Endodermal cell (in vitro differentiated cells): ENCODE results near the gene TPMT. TPM values are rescaled to one million over a fixed set of nuclear protein-coding genes. Genes with fewer than 3 reads are reported as not detected.

ENCODE experiments used
- DNase-seq: peaks from one replicate; pipeline ENCODE4 v3.0.0-alpha.2; 2017
- H3K27ac ChIP-seq: 2 replicates; pipeline ENCODE4 v1.5.1; 2013; ENCODE audit warnings: mild to moderate bottlenecking, low read depth, low read length, moderate library complexity
- H3K27me3 ChIP-seq: 2 replicates; pipeline ENCODE4 v1.6.1; 2013; ENCODE audit warnings: mild to moderate bottlenecking, low read length, moderate library complexity; ENCODE audit not compliant: insufficient read depth, control insufficient read depth, poor library complexity, severe bottlenecking
- H3K36me3 ChIP-seq: 2 replicates; pipeline ENCODE4 v1.7.0; 2013; ENCODE audit warnings: mild to moderate bottlenecking, low read length, moderate library complexity; ENCODE audit not compliant: control insufficient read depth, insufficient read depth
- H3K4me1 ChIP-seq: one replicate; pipeline ENCODE4 v1.7.0; 2013; ENCODE audit warnings: low read length; ENCODE audit not compliant: control insufficient read depth, insufficient read depth
- H3K4me3 ChIP-seq: 2 replicates; pipeline ENCODE4 v1.5.1; 2013; ENCODE audit warnings: mild to moderate bottlenecking, low read length, moderate library complexity
- H3K9ac ChIP-seq: 2 replicates; pipeline ENCODE4 v1.6.1; 2013; ENCODE audit warnings: mild to moderate bottlenecking, low read length, moderate library complexity; ENCODE audit not compliant: poor library complexity, severe bottlenecking; ENCODE audit errors: extremely low read depth
- H3K9me3 ChIP-seq: 2 replicates; pipeline ENCODE4 v1.6.1; 2013; ENCODE audit warnings: mild to moderate bottlenecking, low read length, moderate library complexity; ENCODE audit not compliant: control insufficient read depth
- H3K27ac Mint-ChIP-seq: 2 replicates; pipeline ENCODE4 v1.8.0; 2020; ENCODE audit warnings: mixed read lengths
- H3K27me3 Mint-ChIP-seq: 2 replicates; pipeline ENCODE4 v1.8.0; 2021; ENCODE audit warnings: mild to moderate bottlenecking, mixed read lengths; ENCODE audit not compliant: insufficient read depth
- H3K36me3 Mint-ChIP-seq: 2 replicates; pipeline ENCODE4 v1.8.0; 2020; ENCODE audit warnings: low read depth, mixed read lengths
- H3K4me1 Mint-ChIP-seq: 2 replicates; pipeline ENCODE4 v1.8.0; 2020; ENCODE audit warnings: mixed read lengths
- H3K4me3 Mint-ChIP-seq: 2 replicates; pipeline ENCODE4 v1.8.0; 2020; ENCODE audit warnings: mild to moderate bottlenecking, moderate library complexity, mixed read lengths
- H3K9me3 Mint-ChIP-seq: 2 replicates; pipeline ENCODE4 v1.8.0; 2020; ENCODE audit warnings: mild to moderate bottlenecking, mixed read lengths
- WGBS, 2 experiments: methylation state at CpG; one replicate each; pipeline versions ENCODE4 v1.1.5 to v1.1.7; 2013; ENCODE audit warnings: missing lambda C conversion rate in 2 of 2, mixed read lengths in 1 of 2; ENCODE audit not compliant: insufficient coverage in 1 of 2, insufficient read length in 1 of 2; 5-methylcytosine and 5-hydroxymethylcytosine counted together
- total RNA-seq, 2 donors: library from RNA; stranded (reverse); fragmentation: NEBNext Ultra II Directional in 1 of 2; extraction: Animal tissue kit (Norgen Biotek cat#: 25700) in 1 of 2; gene quantifications; 2 replicates in 1 of 2; 3 replicates in 1 of 2; pipeline ENCODE4 v1.2.1, GENCODE V29; 2021
- TF ChIP-seq, protein P1 (sequence below): fragments of 200-600 bp; sonication (generic); conservative IDR thresholded peaks from 2 replicates; pipeline ENCODE4 v1.5.0; 2021; ENCODE audit warnings: antibody characterized with exemption, mild to moderate bottlenecking

The TPMT gene
- total RNA-seq, 2 donors from 2014 or later, result 14.0 to 15.8 TPM

DNA sequence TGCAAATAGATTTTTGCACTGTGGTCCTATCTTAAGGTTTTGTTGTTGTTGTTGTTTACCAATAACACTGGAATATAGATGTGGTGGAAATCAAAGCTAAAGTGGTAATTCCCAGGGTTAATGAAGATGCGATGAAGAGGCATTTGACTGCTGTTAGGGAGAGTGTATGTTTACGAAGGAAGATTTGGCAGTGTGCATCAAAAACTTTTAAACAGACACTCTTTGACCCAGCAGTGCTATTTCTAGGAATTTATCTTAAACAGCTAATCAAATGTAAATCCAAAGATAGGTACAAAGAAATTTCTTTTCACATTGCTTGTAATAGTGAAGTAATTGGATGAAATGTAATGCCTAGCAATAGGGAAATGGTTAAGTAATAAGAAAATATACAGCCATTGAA is 34.3 kb upstream of the TPMT start:
- WGBS, 2 experiments, result 96 to 100% methylated on average over 2 of the region's 2 CpGs

DNA sequence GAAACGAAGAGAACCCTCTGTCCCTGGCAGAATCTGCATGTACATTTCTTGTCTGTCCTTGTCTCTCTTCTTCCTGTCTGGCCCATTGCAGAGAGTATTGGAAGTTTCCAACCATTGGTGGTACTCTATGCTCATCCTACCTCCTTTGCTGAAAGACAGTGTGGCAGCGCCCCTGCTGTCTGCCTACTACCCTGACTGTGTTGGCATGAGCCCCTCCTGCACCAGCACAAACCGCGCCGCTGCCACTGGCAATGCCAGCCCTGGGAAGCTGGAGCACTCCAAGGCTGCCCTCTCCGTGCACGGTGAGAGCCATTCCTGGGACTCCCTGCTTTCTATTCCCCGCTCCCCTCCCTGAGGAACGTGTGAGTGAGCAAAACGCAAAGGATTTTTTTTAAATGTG is 32.8 kb upstream of the TPMT start:
- Histone ChIP-seq H3K4me1 (peaks cover 8% of the 10 kb centered on the region), H3K27me3 (no peaks in the 10 kb centered on the region), H3K9ac (no peak overlapping the region), H3K4me3 (no peak overlapping the region), H3K27ac (no peak overlapping the region), H3K36me3 (peaks cover 12% of the 10 kb centered on the region), H3K9me3 (no peaks in the 10 kb centered on the region)
- Mint-ChIP-seq H3K36me3 (peaks cover 28% of the 10 kb centered on the region), H3K4me1 (peaks cover 32% of the 10 kb centered on the region), H3K4me3 (no peak overlapping the region), H3K27ac (no peak overlapping the region), H3K9me3 (no peaks in the 10 kb centered on the region), H3K27me3 (no peaks in the 10 kb centered on the region)
- TF ChIP-seq, protein P1, sequence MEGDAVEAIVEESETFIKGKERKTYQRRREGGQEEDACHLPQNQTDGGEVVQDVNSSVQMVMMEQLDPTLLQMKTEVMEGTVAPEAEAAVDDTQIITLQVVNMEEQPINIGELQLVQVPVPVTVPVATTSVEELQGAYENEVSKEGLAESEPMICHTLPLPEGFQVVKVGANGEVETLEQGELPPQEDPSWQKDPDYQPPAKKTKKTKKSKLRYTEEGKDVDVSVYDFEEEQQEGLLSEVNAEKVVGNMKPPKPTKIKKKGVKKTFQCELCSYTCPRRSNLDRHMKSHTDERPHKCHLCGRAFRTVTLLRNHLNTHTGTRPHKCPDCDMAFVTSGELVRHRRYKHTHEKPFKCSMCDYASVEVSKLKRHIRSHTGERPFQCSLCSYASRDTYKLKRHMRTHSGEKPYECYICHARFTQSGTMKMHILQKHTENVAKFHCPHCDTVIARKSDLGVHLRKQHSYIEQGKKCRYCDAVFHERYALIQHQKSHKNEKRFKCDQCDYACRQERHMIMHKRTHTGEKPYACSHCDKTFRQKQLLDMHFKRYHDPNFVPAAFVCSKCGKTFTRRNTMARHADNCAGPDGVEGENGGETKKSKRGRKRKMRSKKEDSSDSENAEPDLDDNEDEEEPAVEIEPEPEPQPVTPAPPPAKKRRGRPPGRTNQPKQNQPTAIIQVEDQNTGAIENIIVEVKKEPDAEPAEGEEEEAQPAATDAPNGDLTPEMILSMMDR, result no peak
- DNase-seq, result no peak
- whole genome bisulfite sequencing, 2 experiments, result 91 to 100% methylated on average over 4 to 10 of the region's 10 CpGs

More for the DNA sequence above, 34.3 kb upstream of the TPMT start:
- peaks cover 8% of the 10 kb centered on the region for H3K4me1 ChIP-seq
- H3K27ac ChIP-seq, result no peak overlapping the region
- Mint-ChIP-seq H3K27me3 (no peaks in the 10 kb centered on the region), H3K9me3 (no peaks in the 10 kb centered on the region), H3K27ac (no peak overlapping the region), H3K36me3 (peaks cover 24% of the 10 kb centered on the region), H3K4me3 (no peak overlapping the region), H3K4me1 (peaks cover 30% of the 10 kb centered on the region)
- no peak overlapping the region for H3K9ac ChIP-seq
- no peaks in the 10 kb centered on the region for H3K27me3 ChIP-seq
- TF ChIP-seq, protein P1, result no peak
- peaks cover 7% of the 10 kb centered on the region for H3K36me3 ChIP-seq
- no peak for DNase-seq
- no peaks in the 10 kb centered on the region for H3K9me3 ChIP-seq
- H3K4me3 ChIP-seq, result no peak overlapping the region

DNA sequence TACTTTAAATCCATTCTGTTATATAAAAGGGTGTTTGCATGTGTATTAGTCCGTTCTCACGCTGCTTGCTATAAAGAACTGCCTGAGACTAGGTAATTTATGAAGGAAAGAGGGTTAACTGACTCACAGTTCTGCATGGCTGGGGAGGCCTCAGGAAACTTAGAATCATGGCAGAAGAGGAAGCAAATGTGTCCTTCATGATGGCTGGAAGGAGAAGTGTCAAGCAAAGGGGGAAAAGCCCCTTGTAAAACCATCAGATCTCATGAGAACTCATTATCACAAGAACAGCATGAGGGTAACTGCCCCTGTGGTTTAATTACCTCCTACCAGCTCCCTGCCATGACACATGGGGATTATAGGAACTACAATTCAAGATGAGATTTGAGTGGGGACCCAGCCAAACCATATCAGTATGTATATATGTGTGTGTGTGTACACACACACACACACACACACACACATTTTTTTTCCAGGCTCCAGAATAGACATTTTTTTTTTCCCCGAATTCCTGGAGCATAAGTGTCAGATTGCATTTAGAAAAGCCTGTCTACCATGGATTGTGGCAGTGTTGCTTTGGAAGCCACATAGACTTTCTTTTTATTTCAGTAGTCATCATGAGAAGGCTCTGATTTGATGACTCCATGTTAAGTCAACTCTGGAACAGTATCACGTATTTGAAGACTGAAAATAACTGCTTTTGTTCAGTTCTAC is 31.8 kb upstream of the TPMT start:
- DNase-seq, result no peak
- peaks cover 40% of the 10 kb centered on the region for H3K4me1 Mint-ChIP-seq

More for the DNA sequence above, 31.8 kb upstream of the TPMT start:
- Histone ChIP-seq H3K4me1 (peaks cover 8% of the 10 kb centered on the region), H3K9ac (no peak overlapping the region), H3K27ac (no peak overlapping the region), H3K36me3 (peaks cover 12% of the 10 kb centered on the region), H3K27me3 (no peaks in the 10 kb centered on the region), H3K9me3 (no peaks in the 10 kb centered on the region), H3K4me3 (no peak overlapping the region)
- no peaks in the 10 kb centered on the region for H3K27me3 Mint-ChIP-seq
- H3K27ac Mint-ChIP-seq, result peak overlapping the region; percentile 89
- no peaks in the 10 kb centered on the region for H3K9me3 Mint-ChIP-seq
- whole genome bisulfite sequencing, 2 experiments, result 86 to 96% methylated on average over 4 of the region's 4 CpGs
- H3K36me3 Mint-ChIP-seq, result peaks cover 21% of the 10 kb centered on the region
- TF ChIP-seq, protein P1, result no peak
- H3K4me3 Mint-ChIP-seq, result no peak overlapping the region
